ENCODE results near the gene USP14. TPM values are rescaled to one million over a fixed set of nuclear protein-coding genes. Genes with fewer than 3 reads are reported as not detected.
"Not testable (repeated sequence)": the region's sequence is repeated elsewhere in the genome, so short reads cannot be mapped to it uniquely, and the experiment has no call there.

USP14 gene
- total and polyA plus RNA-seq, 2 of the 8 experiments (the other 6 are each of a cell fraction or from before 2014, with no cell fraction given), result 14.8 to 91.1 TPM

- TF ChIP-seq MAFK (IDR thresholded peaks at IDR 0.05; ENCODE audit: low read depth, low read length) (no peak), KDM4A (IDR thresholded peaks at IDR 0.05; ENCODE audit: low read depth, low read length, severe bottlenecking) (peak; percentile 99)
These were observed at the start of gene USP14 (continued) for GRCh38 chr18:158128-159036.

DNA sequence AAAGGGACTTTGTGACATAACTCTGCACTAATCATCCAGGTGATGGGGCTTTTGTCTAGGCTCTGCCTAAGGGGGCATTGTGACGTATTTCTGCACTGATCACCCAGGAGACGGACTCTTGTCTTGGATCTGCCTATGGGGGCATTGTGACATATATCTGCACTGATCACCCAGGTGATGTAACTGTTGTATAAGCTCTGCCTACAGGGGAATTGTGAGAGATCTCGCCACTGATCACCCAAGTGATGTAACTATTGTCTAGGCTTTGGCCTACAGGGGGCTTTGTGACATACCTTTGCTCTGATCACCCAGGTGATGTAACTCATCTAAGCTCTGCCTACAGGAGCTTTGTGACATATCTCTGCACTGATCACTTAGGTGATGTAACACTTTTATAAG, 49.7 kb upstream of the USP14 start:
- not testable (repeated sequence) for H2BK15ac ChIP-seq (ENCODE audit: low read length)

More for the DNA sequence above, 49.7 kb upstream of the USP14 start:
- H3K36me3 ChIP-seq (ENCODE audit: control insufficient read depth in 2 of 4, insufficient read depth in 4 of 4, low read length in 3 of 4); H4K5ac ChIP-seq (ENCODE audit: insufficient read length, low read depth, low read length); H4K91ac ChIP-seq (replicated peaks; ENCODE audit: insufficient read length, low read length); H3K79me1 ChIP-seq (ENCODE audit: low read depth, low read length); H3K4ac ChIP-seq (replicated peaks; ENCODE audit: insufficient read length, low read depth, low read length); H4K20me1 ChIP-seq (replicated peaks in 1 of 2; ENCODE audit: control insufficient read depth in 1 of 2, insufficient read depth in 2 of 2, low read length in 2 of 2); H3K23ac ChIP-seq (ENCODE audit: insufficient read length); POLR2A ChIA-PET (ENCODE audit: partially characterized antibody); DNase-seq (ENCODE audit: low read depth in 1 of 2, low spot score in 2 of 2); H2BK5ac ChIP-seq (ENCODE audit: low read depth, low read length); H3K4me1 ChIP-seq (replicated peaks in 1 of 4; ENCODE audit: control insufficient read depth in 3 of 4, insufficient read depth in 4 of 4, low read length in 3 of 4); H3K9ac ChIP-seq (replicated peaks in 1 of 4; ENCODE audit: extremely low read depth in 1 of 4, low read depth in 3 of 4, low read length in 3 of 4); H2AFZ ChIP-seq (ENCODE audit: low read length); H2AK5ac ChIP-seq (ENCODE audit: low read depth, low read length); H2BK12ac ChIP-seq (ENCODE audit: low read depth, low read length); H3K18ac ChIP-seq (ENCODE audit: extremely low read depth, low read length); H3K14ac ChIP-seq (ENCODE audit: insufficient read length); FAIRE-seq; H3K56ac ChIP-seq (replicated peaks; ENCODE audit: insufficient read length, low read depth, low read length); H3K4me2 ChIP-seq (ENCODE audit: insufficient read depth in 1 of 2, low read depth in 2 of 2, low read length in 2 of 2); H3K27me3 ChIP-seq (replicated peaks in 1 of 4; ENCODE audit: control insufficient read depth in 3 of 4, extremely low read depth in 1 of 4, insufficient read depth in 3 of 4, low read length in 3 of 4); CTCF ChIA-PET (ENCODE audit: partially characterized antibody); H2BK120ac ChIP-seq (replicated peaks; ENCODE audit: low read depth, low read length); H3K23me2 ChIP-seq (ENCODE audit: low read depth, low read length); H3K4me3 ChIP-seq (ENCODE audit: extremely low read depth in 1 of 4, insufficient read depth in 2 of 4, low read depth in 3 of 4, low read length in 4 of 4); H4K8ac ChIP-seq (ENCODE audit: extremely low read depth, insufficient read depth, low read length); H3K27ac ChIP-seq (ENCODE audit: low read depth, low read length); H2BK20ac ChIP-seq (ENCODE audit: low read length); H3K79me2 ChIP-seq (ENCODE audit: control insufficient read depth in 1 of 2, insufficient read depth in 2 of 2, low read length in 2 of 2): not testable (repeated sequence)
- WGBS, 2 experiments (ENCODE audit: extremely low coverage in 1 of 2, insufficient coverage in 1 of 2, insufficient read length in 1 of 2, insufficient replicate concordance in 2 of 2, low coverage in 1 of 2, low lambda C conversion rate in 2 of 2, missing lambda C conversion rate in 1 of 2), result 7% methylated on average over 1 of the region's 3 CpGs; no CpG with 5 or more reads in 1 of the 2 experiments
- peaks cover 24 to 30% of the 10 kb centered on the region in 2 experiments for H3K9me3 ChIP-seq (ENCODE audit: insufficient read depth in 2 of 2, low read depth in 1 of 2, low read length in 1 of 2)
